Neural progenitor cell (in vitro differentiated cells): ENCODE measurements around the gene PYROXD2. TPM values are rescaled to one million over a fixed set of nuclear protein-coding genes. Genes with fewer than 3 reads are reported as not detected.

Source experiments
- DNase-seq: peaks from one replicate; pipeline ENCODE4 v3.0.0-alpha.2; 2016; ENCODE audit warnings: low spot score
- H2AFZ ChIP-seq: fragments of 200-600 bp; sonication (generic); replicated peaks from 2 replicates; pipeline ENCODE4 v1.6.1; 2016; ENCODE audit warnings: antibody characterized with exemption
- H3F3A ChIP-seq: fragments of 200-600 bp; sonication (generic); 2 replicates; pipeline ENCODE4 v1.6.1; 2016; ENCODE audit warnings: antibody characterized with exemption, low read depth
- H3K27ac ChIP-seq: fragments of 200-600 bp; sonication (generic); 2 replicates; pipeline ENCODE4 v1.5.1; 2016; ENCODE audit warnings: mild to moderate bottlenecking
- H3K27me3 ChIP-seq: fragments of 200-600 bp; sonication (generic); 2 replicates; pipeline ENCODE4 v1.6.1; 2016; ENCODE audit warnings: mild to moderate bottlenecking, moderate library complexity
- H3K36me3 ChIP-seq: fragments of 200-600 bp; sonication (generic); 2 replicates; pipeline ENCODE4 v1.5.1; 2016
- H3K4me1 ChIP-seq: fragments of 200-600 bp; sonication (generic); 2 replicates; pipeline ENCODE4 v1.6.1; 2016; ENCODE audit warnings: mixed run types
- H3K4me2 ChIP-seq: fragments of 200-600 bp; sonication (generic); 2 replicates; pipeline ENCODE4 v1.6.1; 2016
- H3K4me3 ChIP-seq: fragments of 200-600 bp; sonication (generic); 2 replicates; pipeline ENCODE4 v1.5.1; 2016
- H3K79me2 ChIP-seq: fragments of 200-600 bp; sonication (generic); 2 replicates; pipeline ENCODE4 v1.6.1; 2016; ENCODE audit warnings: low read depth
- H3K9ac ChIP-seq: fragments of 200-600 bp; sonication (generic); 2 replicates; pipeline ENCODE4 v1.6.1; 2016
- H3K9me3 ChIP-seq: fragments of 200-600 bp; sonication (generic); 2 replicates; pipeline ENCODE4 v1.5.1; 2016; ENCODE audit warnings: low read depth
- H4K20me1 ChIP-seq: fragments of 200-600 bp; sonication (generic); 2 replicates; pipeline ENCODE4 v1.6.1; 2016; ENCODE audit warnings: low read depth
- H3K27ac Mint-ChIP-seq: 3 replicates; pipeline ENCODE4 v1.8.0; 2021; ENCODE audit warnings: mixed read lengths
- H3K27me3 Mint-ChIP-seq: 2 replicates; pipeline ENCODE4 v1.8.0; 2022; ENCODE audit warnings: low read depth, mild to moderate bottlenecking, inconsistent platforms, moderate library complexity, mixed read lengths; ENCODE audit not compliant: insufficient read depth
- H3K36me3 Mint-ChIP-seq: 3 replicates; pipeline ENCODE4 v1.8.0; 2021; ENCODE audit warnings: mixed read lengths
- H3K4me1 Mint-ChIP-seq: 3 replicates; pipeline ENCODE4 v1.8.0; 2021; ENCODE audit warnings: mixed read lengths
- H3K4me3 Mint-ChIP-seq: 3 replicates; pipeline ENCODE4 v1.8.0; 2021; ENCODE audit warnings: mild to moderate bottlenecking, moderate library complexity, mixed read lengths
- H3K9me3 Mint-ChIP-seq: 3 replicates; pipeline ENCODE4 v1.8.0; 2020; ENCODE audit warnings: mixed read lengths
- CTCF ChIP-seq: fragments of 200-600 bp; sonication (generic); IDR thresholded peaks from 2 replicates; pipeline ENCODE4 v1.5.1; 2017; ENCODE audit warnings: antibody characterized with exemption, mild to moderate bottlenecking
- EZH2 ChIP-seq: fragments of 200-600 bp; sonication (generic); IDR thresholded peaks from 2 replicates; pipeline ENCODE4 v1.6.1; 2017; ENCODE audit warnings: antibody characterized with exemption, mild to moderate bottlenecking, moderate library complexity
- EZH2phosphoT487 ChIP-seq: fragments of 200-600 bp; sonication (generic); IDR thresholded peaks from 2 replicates; pipeline ENCODE4 v1.6.1; 2017; ENCODE audit warnings: antibody characterized with exemption
- total RNA-seq: library from RNA; depleted of rRNA; stranded (reverse); fragments of >200 nt; gene quantifications from 2 replicates; pipeline ENCODE4 v1.2.3, GENCODE V29; 2015; ENCODE audit warnings: low replicate concordance

Gene PYROXD2
- total RNA-seq, 1 donor from 2014 or later, result 10.5 TPM

DNA sequence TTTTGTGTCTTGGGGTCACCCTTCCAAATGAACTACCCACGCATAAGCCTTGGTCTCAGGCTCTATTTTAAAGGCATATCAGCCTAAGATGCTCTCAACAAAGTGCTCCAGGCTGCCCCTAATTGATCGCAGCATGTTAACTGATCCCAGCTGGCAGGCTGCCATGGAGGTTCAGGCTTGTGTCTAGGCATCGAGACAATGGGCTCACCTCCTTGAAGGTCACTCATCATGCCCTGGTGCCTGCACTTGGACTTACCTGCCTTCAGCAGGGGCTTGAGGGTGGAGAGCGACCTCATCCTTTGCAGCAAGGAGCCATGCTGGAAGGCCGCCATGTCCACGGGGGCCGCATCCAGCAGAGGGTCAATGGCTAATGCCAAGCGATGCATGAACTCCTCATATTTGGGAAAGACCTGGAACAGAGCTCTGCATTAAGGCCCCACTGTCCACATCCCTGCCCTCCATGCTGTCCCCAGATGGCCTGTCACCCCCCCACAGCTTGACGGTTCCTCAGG lies 17.8 kb downstream of the PYROXD2 start:
- Histone ChIP-seq H4K20me1 (no peaks in the 10 kb centered on the region), H3K4me1 (no peaks in the 10 kb centered on the region), H3K4me3 (no peak overlapping the region), H3K4me2 (no peak overlapping the region), H2AFZ (no peak overlapping the region), H3K27ac (no peak overlapping the region), H3F3A (no peaks in the 10 kb centered on the region), H3K27me3 (no peaks in the 10 kb centered on the region), H3K36me3 (no peaks in the 10 kb centered on the region), H3K79me2 (no peaks in the 10 kb centered on the region), H3K9me3 (no peaks in the 10 kb centered on the region), H3K9ac (no peak overlapping the region)
- no peak for DNase-seq
- TF ChIP-seq EZH2 (no peak), EZH2phosphoT487 (no peak), CTCF (no peak)
- Mint-ChIP-seq H3K4me3 (no peak overlapping the region), H3K9me3 (no peaks in the 10 kb centered on the region), H3K27me3 (peaks cover 6% of the 10 kb centered on the region), H3K4me1 (peaks cover 5% of the 10 kb centered on the region), H3K36me3 (peaks cover 2% of the 10 kb centered on the region), H3K27ac (no peak overlapping the region)

GRCh38 chr10:98396096-98397063 lies 18.6 kb downstream of the PYROXD2 start:
- Mint-ChIP-seq H3K4me1 (peaks cover 5% of the 10 kb centered on the region), H3K27ac (no peak overlapping the region)

DNA sequence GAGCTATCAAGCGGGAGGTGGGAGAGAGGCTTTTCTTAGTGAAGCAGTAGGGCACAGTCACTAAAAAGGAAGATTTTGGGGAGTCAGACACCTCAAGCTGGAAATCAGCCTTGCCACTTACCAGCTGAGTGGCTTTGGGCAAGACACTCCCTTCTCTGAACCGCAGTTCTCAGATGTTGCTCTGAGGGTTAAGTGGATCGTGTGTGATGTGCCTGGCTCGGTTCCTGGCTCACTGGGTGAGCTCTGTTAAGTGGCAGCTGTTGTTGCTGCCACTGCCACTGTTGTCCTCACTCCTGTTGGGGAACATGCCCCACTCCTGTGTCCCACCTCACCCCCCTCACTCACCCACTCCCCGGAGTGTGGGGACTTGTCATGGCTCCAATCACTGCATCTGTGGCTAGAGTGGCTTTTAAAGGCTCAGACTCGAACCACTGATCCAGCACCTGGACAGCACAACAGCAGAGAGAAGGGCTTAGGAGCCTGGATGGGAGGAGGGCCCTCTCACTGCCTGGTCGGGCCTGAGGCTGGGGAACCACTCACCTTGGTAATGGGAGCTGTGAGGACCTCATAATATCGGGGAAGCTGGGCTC lies 20.0 kb downstream of the PYROXD2 start:
- Mint-ChIP-seq H3K4me1 (peaks cover 5% of the 10 kb centered on the region), H3K27ac (no peak overlapping the region), H3K9me3 (no peaks in the 10 kb centered on the region), H3K4me3 (no peak overlapping the region), H3K27me3 (peaks cover 6% of the 10 kb centered on the region), H3K36me3 (peaks cover 2% of the 10 kb centered on the region)
- Histone ChIP-seq H2AFZ (no peak overlapping the region), H3K4me1 (no peaks in the 10 kb centered on the region), H3K4me3 (no peak overlapping the region), H3K4me2 (no peak overlapping the region), H3K9ac (no peak overlapping the region), H3F3A (no peaks in the 10 kb centered on the region), H3K27ac (no peak overlapping the region), H3K79me2 (no peaks in the 10 kb centered on the region), H3K36me3 (no peaks in the 10 kb centered on the region), H3K9me3 (no peaks in the 10 kb centered on the region), H4K20me1 (no peaks in the 10 kb centered on the region), H3K27me3 (no peaks in the 10 kb centered on the region)
- no peak for DNase-seq
- TF ChIP-seq CTCF, result no peak
- TF ChIP-seq EZH2, result no peak
- TF ChIP-seq EZH2phosphoT487, result no peak

More at GRCh38 chr10:98396096-98397063, 18.6 kb downstream of the PYROXD2 start:
- Histone ChIP-seq H3K9ac (no peak overlapping the region), H3K4me1 (no peaks in the 10 kb centered on the region), H3K27me3 (no peaks in the 10 kb centered on the region), H2AFZ (no peak overlapping the region), H3K36me3 (no peaks in the 10 kb centered on the region), H3K27ac (no peak overlapping the region), H3K79me2 (no peaks in the 10 kb centered on the region), H3K4me3 (no peak overlapping the region), H4K20me1 (no peaks in the 10 kb centered on the region), H3F3A (no peaks in the 10 kb centered on the region), H3K4me2 (no peak overlapping the region), H3K9me3 (no peaks in the 10 kb centered on the region)
- H3K4me3 Mint-ChIP-seq, result no peak overlapping the region
- DNase-seq, result no peak
- H3K9me3 Mint-ChIP-seq, result no peaks in the 10 kb centered on the region
- no peak for TF ChIP-seq CTCF
- TF ChIP-seq EZH2, result no peak
- TF ChIP-seq EZH2phosphoT487, result no peak
- H3K36me3 Mint-ChIP-seq, result peaks cover 2% of the 10 kb centered on the region
- H3K27me3 Mint-ChIP-seq, result peaks cover 6% of the 10 kb centered on the region
